Measurements from ENCODE around the gene GTF2I. TPM values are rescaled to one million over a fixed set of nuclear protein-coding genes. Genes with fewer than 3 reads are reported as not detected.

Gene GTF2I
- polyA plus RNA-seq, 2 of the 4 experiments (the other 2 are of a cell fraction) = 107 to 144 TPM

GRCh38 chr7:74707238-74707637, 49.7 kb downstream of the GTF2I start:
- H3K4me3 ChIP-seq = no peak overlapping the region
- CTCF ChIA-PET = no interaction called here
- H3K4me2 ChIP-seq = no peak overlapping the region
- no peak for DNase-seq (ENCODE audit: low read depth in 1 of 2, low spot score in 1 of 2)
- H3K9me3 ChIP-seq = no peaks in the 10 kb centered on the region
- no peak; a peak in 1 of 6 replicates for ATAC-seq
- 0 out of 3 replicates have a peak, but pooled peaks cover 2% of the 10 kb centered on the region for H3K4me1 ChIP-seq
- POLR2A ChIA-PET = no interaction called here
- 95% methylated on average over 12 of the region's 12 CpGs for WGBS (ENCODE audit: missing lambda C conversion rate)
- TF ChIP-seq E2F6 (IDR thresholded peaks at IDR 0.05; ENCODE audit: borderline replicate concordance, low read depth) (no peak), SMC3 (IDR thresholded peaks at IDR 0.05) (no peak), CBX2 (IDR thresholded peaks at IDR 0.05; ENCODE audit: borderline replicate concordance, low read depth) (no peak), TFCP2L1 (CRISPR knock-in tag; IDR thresholded peaks at IDR 0.05) (no peak), KDM1A (IDR thresholded peaks at IDR 0.05; ENCODE audit: low read depth) (no peak), HMGXB4 (CRISPR knock-in tag; IDR thresholded peaks at IDR 0.05; ENCODE audit: borderline replicate concordance) (no peak)
- TF ChIP-seq, protein P1, sequence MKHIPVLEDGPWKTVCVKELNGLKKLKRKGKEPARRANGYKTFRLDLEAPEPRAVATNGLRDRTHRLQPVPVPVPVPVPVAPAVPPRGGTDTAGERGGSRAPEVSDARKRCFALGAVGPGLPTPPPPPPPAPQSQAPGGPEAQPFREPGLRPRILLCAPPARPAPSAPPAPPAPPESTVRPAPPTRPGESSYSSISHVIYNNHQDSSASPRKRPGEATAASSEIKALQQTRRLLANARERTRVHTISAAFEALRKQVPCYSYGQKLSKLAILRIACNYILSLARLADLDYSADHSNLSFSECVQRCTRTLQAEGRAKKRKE (CRISPR knock-in tag; IDR thresholded peaks at IDR 0.05; ENCODE audit: low read depth) = no peak
- no peak for FAIRE-seq
- no peak overlapping the region for H3K27ac ChIP-seq

GRCh38 chr7:74708569-74709275, 51.2 kb downstream of the GTF2I start:
- DNase-seq (ENCODE audit: low read depth in 1 of 2, low spot score in 1 of 2) (no peak), ATAC-seq (no peak; a peak in 1 of 6 replicates), FAIRE-seq (no peak)
- TF ChIP-seq SMC3 (IDR thresholded peaks at IDR 0.05) (no peak), ZSCAN20 (CRISPR knock-in tag; IDR thresholded peaks at IDR 0.05) (no peak), CBX8 (IDR thresholded peaks at IDR 0.05) (no peak), CEBPB (IDR thresholded peaks at IDR 0.05) (no peak), PBX3 (IDR thresholded peaks at IDR 0.05) (no peak), HEYL (CRISPR knock-in tag; IDR thresholded peaks at IDR 0.05) (no peak), RARB (CRISPR knock-in tag; IDR thresholded peaks at IDR 0.05) (no peak), ZFP36 (IDR thresholded peaks at IDR 0.05; ENCODE audit: borderline replicate concordance, partially characterized antibody) (no peak), TFCP2L1 (CRISPR knock-in tag; IDR thresholded peaks at IDR 0.05) (no peak), HDAC2 (IDR thresholded peaks at IDR 0.05) (no peak), NR3C1 (IDR thresholded peaks at IDR 0.05) (no peak), NPAS2 (CRISPR knock-in tag; IDR thresholded peaks at IDR 0.05; ENCODE audit: borderline replicate concordance) (no peak)
- H3K4me2 ChIP-seq = no peak overlapping the region
- H3K9me3 ChIP-seq = peaks cover 11% of the 10 kb centered on the region
- no peak overlapping the region for H3K4me3 ChIP-seq
- POLR2A ChIA-PET = no interaction called here
- CTCF ChIA-PET = interaction anchor here (0.6 to 1.8 kb wide), 3 partner anchors 10 to 119 kb away, joined by 3 to 9 read pairs (median 3); no protein-coding TSS in a partner anchor
- no peak overlapping the region; a peak in 1 of 6 replicates for H3K27ac ChIP-seq
- H3K4me1 ChIP-seq = 0 out of 3 replicates have a peak, but pooled peaks cover 2% of the 10 kb centered on the region
- WGBS (ENCODE audit: missing lambda C conversion rate) = 90% methylated on average over 7 of the region's 7 CpGs

Measured in A549 (cell line).